ENCODE measurements around the gene ACCS.

The ACCS gene, protein sequence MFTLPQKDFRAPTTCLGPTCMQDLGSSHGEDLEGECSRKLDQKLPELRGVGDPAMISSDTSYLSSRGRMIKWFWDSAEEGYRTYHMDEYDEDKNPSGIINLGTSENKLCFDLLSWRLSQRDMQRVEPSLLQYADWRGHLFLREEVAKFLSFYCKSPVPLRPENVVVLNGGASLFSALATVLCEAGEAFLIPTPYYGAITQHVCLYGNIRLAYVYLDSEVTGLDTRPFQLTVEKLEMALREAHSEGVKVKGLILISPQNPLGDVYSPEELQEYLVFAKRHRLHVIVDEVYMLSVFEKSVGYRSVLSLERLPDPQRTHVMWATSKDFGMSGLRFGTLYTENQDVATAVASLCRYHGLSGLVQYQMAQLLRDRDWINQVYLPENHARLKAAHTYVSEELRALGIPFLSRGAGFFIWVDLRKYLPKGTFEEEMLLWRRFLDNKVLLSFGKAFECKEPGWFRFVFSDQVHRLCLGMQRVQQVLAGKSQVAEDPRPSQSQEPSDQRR

DNA sequence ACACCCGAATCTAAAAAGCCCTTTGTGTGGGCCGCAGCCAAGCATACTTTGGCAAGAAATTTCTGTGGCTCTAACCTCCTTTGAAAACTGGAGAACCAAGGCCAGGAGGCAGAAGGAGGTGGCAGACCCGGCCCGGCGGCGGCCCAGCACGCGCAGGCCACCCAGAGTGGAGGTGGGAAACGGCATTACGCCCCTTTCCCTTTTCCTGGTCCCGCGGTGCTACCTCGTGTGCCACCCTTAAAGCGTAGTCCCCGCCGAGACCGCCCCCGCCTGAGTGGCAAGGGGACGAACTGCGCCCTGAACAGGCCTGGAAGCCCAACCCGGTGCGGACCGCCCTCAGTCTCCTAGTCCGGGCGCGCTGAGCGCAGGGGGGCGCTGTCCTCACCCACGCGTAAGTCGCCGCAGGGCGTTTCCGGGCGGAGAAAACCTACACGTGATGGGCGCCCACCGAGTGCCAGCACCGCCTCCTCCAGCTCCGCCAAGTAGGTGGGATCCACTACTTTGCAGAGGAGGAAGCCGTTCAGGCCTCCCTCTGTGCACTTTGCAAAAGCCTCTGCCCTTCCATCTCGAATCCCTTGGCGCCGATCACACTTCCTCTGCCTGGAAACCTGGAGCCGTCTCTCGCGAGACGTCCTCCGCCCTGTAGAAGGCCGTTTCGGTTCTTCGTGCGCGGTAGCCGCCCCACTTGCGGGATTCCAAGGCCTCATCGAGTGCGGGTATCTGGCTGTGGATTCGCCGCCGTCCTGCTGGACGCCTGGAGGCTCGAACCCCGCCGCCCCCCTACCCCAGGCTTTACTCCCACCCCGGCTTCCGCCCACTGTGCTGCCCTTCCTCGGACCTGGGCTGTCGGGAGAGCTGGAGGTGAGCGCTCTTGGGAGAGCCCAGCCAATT lies at the start of gene ACCS:
TSS of gene ACCS (plus strand) at position 430 of the 891 bp plus-strand sequence. CDS start 1,358 bp downstream, outside the sequence.
- DNase-seq = peak; percentile 77

DNA sequence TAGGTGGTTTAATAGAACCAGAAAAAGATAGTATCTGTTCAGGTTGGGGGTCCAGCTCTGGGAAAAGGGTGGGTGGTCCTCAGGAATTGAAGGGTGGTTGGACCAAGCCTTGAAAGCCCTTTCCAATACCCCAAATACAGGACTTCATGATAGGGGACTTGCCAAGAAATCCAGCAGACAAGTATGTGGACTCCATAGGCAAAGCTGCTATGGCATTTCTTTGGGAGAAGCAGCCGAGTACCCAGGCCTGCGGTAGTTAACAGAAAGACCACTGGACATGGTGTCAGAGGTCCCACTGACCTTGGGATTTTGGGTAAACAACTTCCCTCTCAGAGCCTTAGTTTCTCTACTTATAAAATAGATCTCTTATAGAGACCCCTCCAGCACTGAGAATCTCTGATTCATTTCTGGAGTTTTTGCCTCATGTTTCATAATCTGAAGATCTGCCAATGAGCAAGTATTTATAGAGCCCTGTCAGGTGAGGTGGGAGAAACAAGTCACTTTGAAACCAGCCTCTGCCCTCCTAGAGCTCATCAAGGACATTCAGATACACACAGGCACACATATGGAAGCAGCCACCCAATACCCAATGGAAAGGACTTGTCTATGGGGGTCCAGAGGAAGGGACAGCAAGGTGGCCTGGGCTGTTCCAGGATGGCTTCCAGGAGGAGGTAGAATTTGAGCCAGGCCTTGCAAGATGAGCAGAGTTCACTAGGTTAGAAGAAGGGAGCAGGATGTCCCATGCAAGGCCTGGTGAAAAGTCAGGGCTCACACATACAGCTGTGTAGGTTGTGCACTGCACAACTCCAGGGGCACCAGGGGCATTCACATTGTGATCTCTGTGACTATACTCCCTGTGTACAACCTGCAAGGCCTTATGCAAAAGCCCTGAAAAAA lies 49.3 kb upstream of the ACCS start:
- DNase-seq = no peak

DNA sequence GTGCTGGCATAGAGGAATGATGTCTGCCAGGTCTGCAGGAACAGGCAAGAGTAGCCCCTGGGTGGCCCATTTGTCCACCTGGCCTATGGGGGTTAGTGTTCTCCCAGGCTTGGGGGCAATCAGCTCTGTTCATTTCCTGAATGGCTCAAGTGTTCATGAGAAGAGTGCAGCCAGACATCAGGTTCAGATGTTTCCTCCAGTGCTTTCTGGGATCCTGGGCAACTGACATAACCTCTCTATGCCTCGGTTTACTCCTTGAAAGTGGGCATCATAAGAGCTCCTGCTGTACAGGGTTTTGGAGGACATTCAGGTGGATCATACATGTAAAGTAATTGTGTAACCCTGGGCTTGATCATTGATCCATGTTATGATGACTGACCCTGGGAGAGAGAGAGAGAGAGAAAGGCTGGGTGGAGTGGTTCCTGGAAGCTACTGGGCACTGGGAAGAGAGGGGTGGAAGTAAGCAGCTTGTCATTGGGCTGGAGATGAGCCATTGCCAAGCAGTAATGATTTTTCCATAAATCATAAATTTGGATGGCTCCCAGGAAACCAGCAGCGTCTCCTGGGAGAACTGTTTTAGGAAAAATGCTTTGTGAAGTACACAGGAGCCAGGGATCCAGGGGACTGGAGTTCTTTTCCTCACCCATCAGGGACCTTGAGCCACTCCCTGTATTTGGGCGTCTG lies 48.5 kb upstream of the ACCS start:
- no peak for DNase-seq

DNA sequence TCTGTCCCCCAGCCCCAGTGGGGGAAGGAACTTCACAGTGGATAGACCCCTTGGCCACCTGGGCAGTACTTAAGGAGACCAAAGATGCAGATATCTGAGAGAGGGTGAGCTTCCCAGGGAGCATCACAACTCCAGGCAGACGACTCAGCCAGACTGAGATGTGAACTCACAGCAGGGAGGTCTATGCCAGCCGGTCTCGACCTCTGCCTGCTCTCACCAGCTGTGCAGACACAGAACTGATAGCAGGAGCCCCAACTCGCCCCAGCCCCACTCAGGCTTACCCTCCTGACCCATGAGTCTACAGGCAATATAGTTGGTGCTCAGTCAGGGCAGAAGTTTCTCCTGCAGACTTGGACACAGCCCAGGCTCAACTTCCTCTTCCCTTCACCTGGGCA lies 47.9 kb upstream of the ACCS start:
- DNase-seq = no peak

DNA sequence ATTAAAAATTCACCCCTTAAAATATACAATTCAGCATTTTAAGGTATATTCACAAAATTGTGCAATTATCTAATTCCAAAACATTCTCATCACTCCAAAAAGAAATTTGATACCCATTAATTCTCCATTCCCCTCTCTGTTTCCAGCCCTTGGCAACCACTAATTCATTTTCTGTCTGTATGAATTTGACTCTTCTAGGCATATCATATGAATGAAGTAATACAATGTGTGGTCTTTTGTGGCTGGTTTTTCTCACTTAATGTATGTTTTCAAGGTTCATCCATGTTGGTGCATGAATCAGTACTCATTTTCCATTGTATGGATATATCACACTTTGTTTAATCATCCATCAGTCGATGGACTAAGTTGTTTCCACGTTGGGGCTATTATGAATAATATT lies 47.2 kb upstream of the ACCS start:
- DNase-seq = no peak

DNA sequence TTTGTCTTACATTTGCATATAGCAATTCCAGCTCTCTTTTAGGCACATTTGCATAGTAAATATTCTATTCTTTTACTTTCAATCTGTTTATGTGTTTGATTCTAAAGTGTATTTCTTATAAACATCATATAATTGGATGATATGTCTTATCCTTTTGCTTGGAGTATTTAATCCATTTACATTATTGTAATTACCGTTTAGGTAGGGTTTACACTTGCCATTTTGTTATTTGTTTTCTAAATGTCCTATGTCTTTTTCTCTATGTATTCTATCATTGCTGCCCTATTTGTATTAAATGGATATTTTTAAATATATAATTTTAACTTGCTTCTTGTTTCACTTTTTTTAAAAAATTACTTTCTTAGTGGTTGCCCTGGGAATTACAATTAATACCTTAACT lies 41.1 kb upstream of the ACCS start:
- no peak for DNase-seq

DNA sequence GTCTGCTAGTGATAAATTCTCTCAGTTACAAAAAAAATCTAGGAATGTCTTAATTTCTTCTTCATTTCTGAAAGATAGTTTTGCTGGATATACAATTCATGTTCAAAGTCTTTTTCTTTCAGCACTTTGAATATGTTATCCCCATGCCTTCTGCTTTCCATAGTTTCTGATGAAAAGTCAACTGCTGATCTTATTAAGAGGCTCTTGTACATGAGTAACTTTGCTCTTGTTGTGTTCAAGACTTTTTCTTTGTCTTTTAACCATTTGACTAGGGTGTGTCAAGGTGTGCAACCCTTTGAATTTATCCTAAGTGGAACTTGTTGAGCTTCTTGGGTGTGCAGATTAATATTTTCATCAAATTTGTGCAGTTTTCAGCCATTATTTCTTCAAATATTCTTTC lies 40.3 kb upstream of the ACCS start:
- DNase-seq = no peak

DNA sequence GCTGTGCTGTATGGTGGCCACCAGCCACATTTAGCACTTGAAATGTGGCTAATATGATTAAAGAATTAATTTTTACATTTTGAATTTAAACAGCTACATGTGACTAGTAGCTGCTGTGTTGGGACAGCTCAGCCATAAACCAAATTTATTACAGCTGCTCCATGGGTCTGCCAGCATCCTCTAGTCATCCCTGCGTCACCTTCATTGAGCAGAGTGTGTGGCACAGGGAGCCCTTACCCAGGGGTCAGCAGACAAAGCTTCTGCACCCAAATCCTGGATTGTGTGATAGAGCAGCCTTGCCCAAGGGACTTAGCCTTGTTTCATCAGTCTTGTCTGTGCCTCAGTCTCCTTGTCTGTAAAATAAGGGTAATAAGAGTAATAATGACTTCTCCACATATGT lies 37.7 kb upstream of the ACCS start:
- no peak for DNase-seq

DNA sequence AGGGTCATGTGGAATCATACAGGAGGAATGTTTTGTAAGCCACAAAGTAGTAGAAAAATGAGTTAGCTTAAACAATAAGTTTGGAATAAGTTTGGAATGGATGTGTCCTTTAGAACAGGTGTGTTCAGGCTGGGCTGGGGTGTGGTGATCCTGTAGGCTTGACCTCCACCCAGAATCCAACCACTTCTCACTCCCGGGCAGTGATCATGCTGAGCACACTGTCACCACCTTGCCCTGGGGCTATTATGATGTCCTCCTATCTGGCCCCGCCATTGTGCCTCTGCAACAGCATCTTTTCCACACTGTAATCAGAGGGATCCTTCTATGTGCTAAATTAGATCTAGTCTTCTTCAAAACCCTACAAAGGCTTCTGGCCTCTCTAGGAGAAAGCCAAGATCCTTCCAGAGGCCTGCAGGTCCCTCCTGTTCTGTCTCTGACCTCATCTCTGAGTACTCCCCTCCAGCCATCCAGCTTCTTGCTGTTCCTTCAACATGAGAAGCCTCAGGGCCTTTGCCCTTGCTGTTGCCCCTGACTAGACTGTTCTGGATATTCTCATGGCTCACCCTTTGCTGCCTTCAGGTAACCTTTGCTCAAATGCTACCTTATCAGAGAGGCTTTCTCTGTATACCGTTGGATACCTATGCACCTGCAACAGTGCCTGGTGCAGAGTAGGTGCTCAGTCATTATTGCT lies 37.1 kb upstream of the ACCS start:
- no peak for DNase-seq

DNA sequence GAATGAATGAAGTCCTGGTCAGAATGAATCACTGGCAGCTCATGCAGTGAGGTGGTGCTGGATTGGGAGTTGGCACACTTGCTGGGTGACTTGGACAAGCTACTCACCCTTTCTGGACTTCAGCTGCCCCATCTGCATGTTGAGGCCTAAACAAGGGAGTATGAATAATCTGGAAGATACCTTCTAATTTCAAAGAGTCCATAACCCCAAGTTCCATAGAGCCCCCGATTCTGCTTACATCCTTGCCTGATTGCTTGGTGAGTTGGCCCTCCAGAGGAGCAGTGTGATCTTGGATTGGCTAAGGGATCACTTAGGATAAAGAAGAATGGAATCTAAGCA lies 36.6 kb upstream of the ACCS start:
- DNase-seq = no peak

DNA sequence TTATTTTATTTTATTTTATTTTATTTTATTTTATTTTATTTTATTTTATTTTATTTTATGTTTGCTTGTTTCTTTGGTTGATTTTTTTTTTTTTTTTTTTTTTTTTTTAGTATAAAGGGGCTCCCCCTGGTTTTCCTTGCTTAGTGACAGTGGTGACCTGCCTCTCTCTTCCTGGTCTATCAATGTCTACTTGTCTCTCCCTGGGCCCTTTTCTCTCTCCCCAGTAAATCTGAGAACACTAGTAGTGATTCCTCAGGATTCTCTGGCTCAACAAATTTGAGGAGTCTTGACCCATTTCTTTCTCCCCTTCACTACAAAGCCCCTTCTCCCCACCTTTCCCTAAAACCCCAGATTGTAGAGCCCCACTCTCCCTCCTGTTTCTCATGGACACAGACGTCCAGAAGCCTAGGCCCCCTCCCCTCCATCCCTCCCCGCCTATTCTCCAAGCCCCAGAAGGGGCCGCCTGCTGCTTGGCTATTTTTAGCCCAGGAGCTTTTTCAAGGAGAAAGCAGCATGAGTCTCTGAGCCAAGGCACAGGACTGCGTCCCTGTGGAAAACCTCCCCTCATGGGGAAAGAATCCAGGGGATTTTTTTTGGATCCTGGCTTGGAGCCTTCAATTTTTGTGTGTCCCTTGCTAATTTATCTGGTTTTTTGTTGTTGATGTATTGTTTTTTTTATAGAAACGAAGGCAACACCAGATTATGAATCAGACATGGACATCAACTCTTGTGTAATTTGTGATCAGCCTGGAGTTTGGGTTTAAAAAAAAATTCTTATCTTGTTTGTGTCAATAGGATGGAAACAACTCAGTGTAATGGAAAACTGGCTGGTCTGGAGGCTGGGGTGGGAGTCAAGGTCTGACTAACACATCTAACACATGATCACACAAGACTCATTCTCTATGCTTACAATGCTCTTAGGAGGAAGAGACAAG lies 35.8 kb upstream of the ACCS start:
- no peak for DNase-seq

DNA sequence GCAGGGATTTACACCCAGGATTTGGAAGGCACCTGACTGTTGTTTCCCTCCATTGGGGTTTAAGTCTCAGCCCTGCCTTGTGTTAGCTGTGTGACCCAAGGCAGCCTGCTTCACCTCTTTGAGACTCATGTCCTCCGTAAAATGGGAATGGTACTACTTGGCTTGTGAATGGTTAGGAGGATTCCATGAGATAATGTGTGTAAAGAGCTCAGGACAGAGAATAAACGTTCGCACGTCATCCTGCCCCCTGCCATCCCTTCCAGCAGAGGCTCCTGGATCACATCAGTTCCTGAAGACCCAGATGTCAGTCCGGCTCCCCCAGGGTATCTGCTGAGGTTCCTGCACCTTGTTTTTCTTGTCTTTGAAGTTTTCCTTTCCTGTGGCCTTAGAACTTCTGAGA lies 35.1 kb upstream of the ACCS start:
- no peak for DNase-seq

DNA sequence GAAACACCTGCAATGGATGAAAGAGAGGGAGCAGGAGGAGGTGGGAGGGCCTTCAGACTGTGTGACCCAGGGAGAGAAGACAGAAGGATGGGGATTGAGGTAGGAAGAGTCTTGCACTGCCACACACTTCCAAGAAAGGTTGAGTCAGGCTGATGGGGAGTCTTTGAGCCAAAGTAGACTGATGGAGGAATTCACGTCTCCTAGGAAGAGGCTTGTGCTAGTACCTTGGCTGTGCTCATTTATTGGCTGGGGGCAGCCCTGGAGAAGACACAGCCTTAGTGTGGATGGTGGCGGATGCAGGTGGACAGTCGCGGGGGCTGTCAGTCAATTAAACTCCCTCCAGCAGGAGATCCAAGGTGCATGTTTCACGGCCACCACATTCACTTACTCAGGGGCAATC lies 34.5 kb upstream of the ACCS start:
- DNase-seq = no peak

DNA sequence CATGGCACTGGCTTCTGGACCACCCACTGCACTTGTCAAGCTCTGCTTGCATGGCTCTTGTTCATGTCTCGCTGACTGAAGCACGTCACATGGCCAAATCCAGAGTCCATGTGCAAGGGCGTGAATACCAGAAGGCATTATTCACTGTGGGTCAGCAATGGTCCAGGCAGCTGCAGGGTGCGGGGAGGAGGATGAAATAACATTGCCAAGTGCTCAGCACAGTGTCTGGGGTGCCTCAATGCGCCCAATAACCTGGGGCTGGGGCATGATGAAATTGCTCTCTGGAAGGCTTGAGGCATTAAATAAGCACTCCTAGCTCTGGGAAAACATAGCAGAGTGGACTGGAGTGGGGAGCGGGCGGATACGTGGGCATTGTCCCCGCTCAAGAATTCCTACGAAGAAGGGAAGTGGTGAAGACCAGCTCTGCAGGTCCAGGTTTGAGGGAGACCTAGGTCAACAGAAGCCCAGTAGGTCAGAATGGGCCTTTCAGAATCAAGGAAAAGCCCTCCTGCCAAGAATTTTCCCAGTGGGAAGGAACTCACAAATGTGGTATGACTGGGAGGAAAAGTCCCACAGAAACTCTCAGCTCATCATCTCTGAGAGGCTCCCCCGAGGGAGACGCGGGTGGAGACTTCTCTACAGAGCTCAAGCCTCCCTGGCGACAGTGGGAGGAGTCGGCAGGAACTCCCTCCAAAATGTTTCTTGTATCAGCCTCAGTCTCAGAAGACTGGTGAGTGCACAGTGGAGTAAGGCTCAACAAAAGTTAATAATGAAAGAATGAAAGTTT lies 33.6 kb upstream of the ACCS start:
- no peak for DNase-seq

DNA sequence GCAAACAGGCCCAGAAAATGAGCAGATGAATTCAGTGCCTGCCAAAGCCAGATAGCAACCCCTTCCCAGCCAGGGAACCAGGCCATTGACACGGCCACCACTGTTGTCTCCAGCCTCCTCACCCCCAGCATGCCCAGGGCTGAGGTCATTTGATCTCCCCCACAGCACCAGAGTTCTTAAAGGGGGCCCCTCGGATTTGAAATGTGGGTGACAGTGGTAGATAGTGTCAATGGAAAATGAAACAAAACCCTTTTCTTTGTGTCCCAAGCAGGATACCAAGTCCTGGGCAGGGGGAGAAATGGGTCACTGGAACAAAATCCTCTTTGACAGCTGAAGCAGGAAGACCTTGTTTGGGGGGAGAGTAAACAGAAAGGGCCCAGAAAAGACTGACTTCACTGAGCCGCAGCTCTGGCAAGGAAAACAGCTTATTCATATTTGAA lies 32.6 kb upstream of the ACCS start:
- DNase-seq = no peak

DNA sequence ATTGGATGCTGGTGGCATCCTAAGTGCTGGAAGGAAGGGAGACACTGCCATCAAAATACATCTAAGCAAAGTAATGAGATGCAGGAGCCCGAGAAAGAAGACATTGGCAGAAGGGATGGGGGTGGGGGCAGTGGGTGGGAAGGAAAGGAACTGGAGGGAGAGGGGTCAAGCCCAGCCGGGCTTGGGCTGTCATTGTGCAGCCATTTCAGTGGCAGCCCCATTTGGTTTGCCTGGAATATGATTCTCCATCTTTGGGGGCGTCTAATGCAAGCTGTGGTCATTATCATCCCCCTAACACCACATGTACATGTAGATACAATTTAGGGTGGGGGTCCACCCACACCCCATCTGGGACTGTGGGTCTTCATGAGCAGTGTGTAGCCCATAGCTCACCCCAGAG lies 32.2 kb upstream of the ACCS start:
- DNase-seq = no peak

DNA sequence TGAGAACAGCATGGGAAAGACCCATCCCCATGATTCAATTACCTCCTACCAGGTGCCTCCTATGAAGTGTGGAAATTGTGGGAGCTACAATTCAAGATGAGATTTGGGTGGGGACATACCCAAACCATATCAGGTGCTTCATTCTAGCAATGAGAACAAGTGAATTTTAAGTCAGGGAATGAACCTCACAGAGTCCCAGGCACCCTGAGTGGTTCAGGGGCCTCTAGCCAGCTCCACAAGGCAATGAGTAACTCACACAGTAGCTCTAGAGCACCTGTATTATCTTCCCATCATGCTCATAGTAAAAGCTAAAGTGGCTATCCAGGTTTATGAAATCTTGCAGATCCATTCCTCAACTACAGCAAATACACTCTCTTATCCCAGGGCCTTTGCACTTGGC lies 31.4 kb upstream of the ACCS start:
- DNase-seq = no peak

DNA sequence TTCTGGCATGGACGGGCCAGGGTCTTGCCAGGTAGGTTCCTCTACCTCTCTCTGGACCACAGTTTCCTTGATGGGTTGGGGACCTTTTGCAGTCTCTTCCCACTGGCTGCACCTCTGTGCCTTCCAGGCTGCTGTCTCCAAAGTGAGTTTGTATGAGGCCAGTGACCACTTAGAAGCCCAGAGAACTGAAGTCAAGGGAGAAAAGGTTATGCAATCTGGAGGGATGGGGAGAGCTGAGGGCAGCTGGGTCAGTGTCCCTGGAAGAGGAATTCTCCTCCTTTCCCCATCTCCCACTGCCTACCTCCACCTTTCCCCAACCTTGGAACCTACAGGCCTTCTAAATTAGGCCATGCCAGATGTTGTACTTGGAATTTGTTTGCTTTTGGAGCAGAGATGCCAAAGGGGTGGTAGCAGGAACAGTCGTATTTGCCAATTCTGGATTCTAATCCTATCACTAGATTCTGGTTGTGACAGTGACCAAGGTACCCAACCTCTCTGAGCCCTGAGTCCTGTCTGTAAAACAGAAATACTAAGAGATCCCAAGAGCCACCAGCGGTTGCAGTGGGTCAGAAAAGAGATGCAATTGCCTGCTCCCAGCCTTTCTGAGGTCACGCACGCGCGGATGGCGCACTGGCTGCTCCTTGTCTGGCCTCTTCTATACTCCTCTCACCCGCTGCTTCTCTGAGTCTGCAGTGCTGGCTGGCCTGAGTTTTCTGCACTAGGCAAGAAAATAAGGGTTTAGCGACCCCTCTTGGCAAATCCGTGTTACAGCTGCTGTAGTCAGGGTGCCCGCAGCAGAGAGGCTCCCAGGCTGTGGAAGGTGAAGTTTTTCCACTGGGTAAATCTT lies 29.0 kb upstream of the ACCS start:
- DNase-seq = peak; percentile 41

DNA sequence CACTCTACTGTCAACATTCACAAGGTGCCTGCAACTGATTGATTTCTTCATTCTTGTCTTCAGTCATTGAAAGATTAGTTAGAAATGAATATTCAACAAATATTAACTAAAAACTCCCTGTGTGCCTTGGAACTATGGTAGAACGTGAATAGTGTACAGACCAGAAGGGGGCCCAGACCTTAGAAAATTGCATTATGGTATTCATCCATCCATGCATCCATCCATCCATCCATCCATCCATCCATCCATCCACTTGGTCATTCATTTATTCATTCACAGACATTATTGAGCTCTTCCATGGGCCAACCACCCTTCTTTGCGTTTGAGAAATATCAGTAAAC lies 28.4 kb upstream of the ACCS start:
- no peak for DNase-seq

Measured in DMS79 treated with DMSO at 0.1 percent for 48 hours (cell line).